GM12878 (cell line): ENCODE measurements around the gene ATOSA. TPM values are rescaled to one million over a fixed set of nuclear protein-coding genes. Genes with fewer than 3 reads are reported as not detected.

Source experiments
- ATAC-seq: fragments of 200-7000 bp; cut with Tn5 transposase; 3 replicates; pipeline ENCODE4 v1.9.1; 2020; ENCODE audit warnings: mild to moderate bottlenecking, moderate library complexity
- BruUV-seq: library from RNA; stranded (reverse); fragments of 400-500 nt; replicated peaks from 2 replicates; lab custom pipeline; 2021; lab: Mats Ljungman, UMichigan
- CTCF ChIA-PET: fragments of 300-600 bp; sonication (Branson Sonifier 250); formaldehyde crosslinking; extraction: SDS; loops from one replicate; lab custom pipeline; 2021; ENCODE audit warnings: inconsistent platforms; lab: Yijun Ruan, JAX
- POLR2A ChIA-PET: fragments of 350-600 bp; formaldehyde crosslinking; extraction: SDS; loops from one replicate; lab custom pipeline; 2021; ENCODE audit warnings: inconsistent platforms; lab: Charles Lee
- RAD21 ChIA-PET: fragments of 300-600 bp; sonication (Branson Sonifier 250); formaldehyde crosslinking; loops from one replicate; lab custom pipeline; 2023; ENCODE audit warnings: antibody characterized with exemption; ENCODE audit not compliant: unreplicated experiment; lab: Charles Lee
- SMC1A ChIA-PET: fragments of 300-600 bp; sonication (Branson Sonifier 250); formaldehyde crosslinking; loops from one replicate; lab custom pipeline; 2023; ENCODE audit not compliant: unreplicated experiment, uncharacterized antibody; lab: Charles Lee
- DNase-seq: peaks from one replicate; pipeline ENCODE4 v3.0.0-alpha.2; 2011; ENCODE audit warnings: low read depth, low spot score
- FAIRE-seq: peaks from 3 replicates; lab custom pipeline; 2011; peaks lifted over from hg19 to GRCh38; lab: Jason Lieb, UNC
- H2AFZ ChIP-seq: 2 replicates; pipeline ENCODE4 v1.6.0; 2011; ENCODE audit warnings: low read depth, low read length, control low read depth; ENCODE audit not compliant: control insufficient read depth
- H3K27ac ChIP-seq: 2 replicates; pipeline ENCODE4 v1.5.1; 2011; ENCODE audit warnings: control low read depth; ENCODE audit not compliant: control insufficient read depth, insufficient read depth
- H3K27me3 ChIP-seq, 2 experiments: replicated peaks in 1 of 2; 2 replicates each; pipeline versions ENCODE4 v1.6.0 to v1.6.1; 2011; ENCODE audit warnings: low read length in 1 of 2; ENCODE audit not compliant: control insufficient read depth in 2 of 2, insufficient read depth in 2 of 2
- H3K36me3 ChIP-seq, 2 experiments: 2 replicates each; pipeline ENCODE4 v1.5.1; 2011; ENCODE audit warnings: low read length in 1 of 2; ENCODE audit not compliant: control insufficient read depth in 2 of 2, insufficient read depth in 2 of 2
- H3K4me1 ChIP-seq: 2 replicates; pipeline ENCODE4 v1.6.1; 2011; ENCODE audit warnings: mild to moderate bottlenecking, low read length, moderate library complexity, mixed read lengths; ENCODE audit not compliant: control insufficient read depth, insufficient read depth
- H3K4me2 ChIP-seq: 2 replicates; pipeline ENCODE4 v1.6.0; 2011; ENCODE audit warnings: control low read depth; ENCODE audit not compliant: control insufficient read depth, insufficient read depth
- H3K4me3 ChIP-seq: fragments of 200-600 bp; sonication (generic); 2 replicates; pipeline ENCODE4 v1.5.1; 2016
- H3K79me2 ChIP-seq: 2 replicates; pipeline ENCODE4 v1.6.0; 2011; ENCODE audit warnings: low read length; ENCODE audit not compliant: control insufficient read depth, insufficient read depth
- H3K9ac ChIP-seq: 2 replicates; pipeline ENCODE4 v1.8.0; 2011; ENCODE audit warnings: low read length, control low read depth, mixed read lengths; ENCODE audit not compliant: control insufficient read depth, insufficient read depth
- H3K9me3 ChIP-seq: replicated peaks from 3 replicates; pipeline ENCODE4 v1.5.1; 2011; ENCODE audit warnings: mild to moderate bottlenecking, low read length; ENCODE audit not compliant: control insufficient read depth, insufficient read depth
- H4K20me1 ChIP-seq: 2 replicates; pipeline ENCODE4 v1.6.0; 2011; ENCODE audit not compliant: control insufficient read depth, insufficient read depth
- IRF4 ChIP-seq: IDR thresholded peaks from 2 replicates; pipeline ENCODE4 v1.6.1; 2011; ENCODE audit warnings: low read depth, low read length
- PAX8 ChIP-seq: fragments of 450-650 bp; IDR thresholded peaks from 2 replicates; pipeline ENCODE4 v1.6.1; 2017; ENCODE audit warnings: mild to moderate bottlenecking, moderate library complexity
- SMARCA5 ChIP-seq: fragments of 450-650 bp; IDR thresholded peaks from 2 replicates; pipeline ENCODE4 v1.6.1; 2017; ENCODE audit warnings: mild to moderate bottlenecking
- WGBS: methylation state at CpG from one replicate; pipeline ENCODE4 v1.1.6; 2016; ENCODE audit warnings: low lambda C conversion rate; ENCODE audit not compliant: insufficient replicate concordance, insufficient coverage; ENCODE audit errors: missing lambda C conversion rate; 5-methylcytosine and 5-hydroxymethylcytosine counted together
- in situ Hi-C: fragments of 300-500 bp; cut with MboI; formaldehyde crosslinking; loops from 9 replicates; pipeline ENCODE4 v1.14.3; 2018; ENCODE audit warnings: mixed read lengths
- intact Hi-C: fragments of 100-400 bp; cut with micrococcal nuclease; formaldehyde crosslinking; loops from one replicate; pipeline ENCODE4 v1.14.2; 2022; ENCODE audit not compliant: unreplicated experiment
- polyA plus RNA-seq, 11 experiments: library from polyadenylated mRNA; depleted of rRNA in 4 of 11; unstranded in 6 of 11; stranded (reverse) in 5 of 11; fragments of >200 nt; fragmentation: Nextera tagmentation in 4 of 11; fragmentation: Illumina TruSeq in 1 of 11; extraction: Ambion mirVana in 4 of 11; extraction: Trizol in 1 of 11; gene quantifications; 1 replicate in 1 of 11; 2 replicates in 10 of 11; pipeline versions ENCODE4 v1.2.1 to v1.2.3, GENCODE V29; 2011 to 2016; ENCODE audit warnings: inconsistent platforms in 2 of 11, missing spikeins in 2 of 11, low read depth in 1 of 11
- total RNA-seq, 4 experiments: library from RNA; depleted of rRNA in 3 of 4; stranded (reverse); fragments of >200 nt in 3 of 4; fragmentation: Illumina TruSeq in 1 of 4; extraction: Trizol in 1 of 4; gene quantifications; 2 replicates each; pipeline versions ENCODE4 v1.2.1 to v1.2.3, GENCODE V29; 2013 to 2021
- TF ChIP-seq, protein P1 (sequence below): fragments of 450-650 bp; IDR thresholded peaks from 2 replicates; pipeline ENCODE4 v1.6.1; 2017; ENCODE audit warnings: low read depth, mild to moderate bottlenecking, moderate library complexity
- TF ChIP-seq, protein P2 (sequence below): fragments of 450-650 bp; IDR thresholded peaks from 2 replicates; pipeline ENCODE4 v1.6.1; 2016; ENCODE audit warnings: mild to moderate bottlenecking

ATOSA gene
- total and polyA plus RNA-seq, 10 of the 15 experiments (the other 5 are each of a cell fraction or from before 2014, with no cell fraction given), result 6.8 to 24.3 (median 14.6) TPM

DNA sequence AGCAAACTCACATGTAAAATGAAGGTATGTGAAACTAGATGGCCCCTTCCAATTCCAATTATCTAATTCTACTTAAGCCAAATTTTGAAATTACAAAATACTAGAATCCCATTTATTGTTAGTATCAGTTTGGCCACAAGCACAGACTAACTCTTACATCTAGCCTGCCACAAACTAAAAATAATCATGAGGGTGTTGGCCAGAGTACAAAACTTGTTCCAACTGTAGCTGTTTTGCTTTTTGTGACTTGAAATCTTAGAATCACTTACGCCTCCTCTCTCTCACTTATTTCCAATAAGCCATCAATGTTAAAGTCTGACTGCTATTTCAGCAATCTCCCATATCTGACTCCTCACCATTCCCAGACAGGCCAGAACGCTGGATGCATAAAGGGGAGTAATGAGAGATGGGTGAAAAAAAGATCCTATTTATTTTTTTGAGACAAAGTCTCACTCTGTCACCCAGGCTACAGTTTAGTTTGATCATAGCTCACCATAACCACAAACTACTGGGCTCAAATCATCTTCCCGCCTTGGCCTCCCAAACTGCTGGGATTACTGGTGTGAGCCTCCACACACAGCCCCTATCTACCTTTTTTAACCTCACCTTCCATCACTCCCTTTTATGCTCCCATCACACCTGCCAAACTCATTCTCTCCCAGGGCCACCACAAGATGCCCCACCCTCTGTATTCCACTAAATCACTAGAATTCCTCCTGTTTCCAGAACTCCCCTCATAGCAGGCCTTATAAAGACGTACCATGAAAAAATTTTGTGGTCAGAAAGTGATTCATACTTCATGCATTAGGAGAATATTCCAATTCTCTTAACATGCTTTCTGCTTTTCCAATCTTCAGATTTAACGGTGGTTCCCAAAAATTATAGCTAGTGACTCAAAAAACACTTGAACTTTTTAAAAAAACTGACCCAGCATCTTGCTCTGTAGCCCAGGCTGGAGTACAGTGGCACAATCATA lies 36.5 kb downstream of the ATOSA start:
- ChIA-PET SMC1A (interaction anchor here (1.3 to 1.9 kb wide), 4 partner anchors 10 to 385 kb away, joined by 3 to 5 read pairs (median 4); no protein-coding TSS in a partner anchor), POLR2A (no interaction called here), RAD21 (interaction anchor here (1.3 kb wide), 2 partner anchors 177 to 381 kb away, joined by 3 read pairs; no protein-coding TSS in a partner anchor), CTCF (interaction anchor here (0.6 kb wide), 1 partner anchor 390 kb away, joined by 3 read pairs; no protein-coding TSS in a partner anchor)
- over 99% methylated on average over 5 of the region's 5 CpGs for WGBS
- Histone ChIP-seq H4K20me1 (no peaks in the 10 kb centered on the region), H2AFZ (no peak overlapping the region), H3K4me2 (no peak overlapping the region; the same call in 1 of the 2 replicates), H3K36me3 (peaks cover 0 to 3% of the 10 kb centered on the region in 2 experiments; a peak in 3 of 4 replicates), H3K9me3 (no peaks in the 10 kb centered on the region), H3K27ac (no peak overlapping the region), H3K27me3 (no peaks in the 10 kb centered on the region), H3K79me2 (no peaks in the 10 kb centered on the region)
- no TSS peak for BruUV-seq
- FAIRE-seq (no peak), ATAC-seq (no peak)
- intact Hi-C loops, result no loop called here
- in situ Hi-C loops, result no loop called here
- TF ChIP-seq IRF4, result no peak
- no peak for TF ChIP-seq PAX8
- TF ChIP-seq, protein P1, sequence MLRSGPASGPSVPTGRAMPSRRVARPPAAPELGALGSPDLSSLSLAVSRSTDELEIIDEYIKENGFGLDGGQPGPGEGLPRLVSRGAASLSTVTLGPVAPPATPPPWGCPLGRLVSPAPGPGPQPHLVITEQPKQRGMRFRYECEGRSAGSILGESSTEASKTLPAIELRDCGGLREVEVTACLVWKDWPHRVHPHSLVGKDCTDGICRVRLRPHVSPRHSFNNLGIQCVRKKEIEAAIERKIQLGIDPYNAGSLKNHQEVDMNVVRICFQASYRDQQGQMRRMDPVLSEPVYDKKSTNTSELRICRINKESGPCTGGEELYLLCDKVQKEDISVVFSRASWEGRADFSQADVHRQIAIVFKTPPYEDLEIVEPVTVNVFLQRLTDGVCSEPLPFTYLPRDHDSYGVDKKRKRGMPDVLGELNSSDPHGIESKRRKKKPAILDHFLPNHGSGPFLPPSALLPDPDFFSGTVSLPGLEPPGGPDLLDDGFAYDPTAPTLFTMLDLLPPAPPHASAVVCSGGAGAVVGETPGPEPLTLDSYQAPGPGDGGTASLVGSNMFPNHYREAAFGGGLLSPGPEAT, result no peak
- TF ChIP-seq, protein P2, sequence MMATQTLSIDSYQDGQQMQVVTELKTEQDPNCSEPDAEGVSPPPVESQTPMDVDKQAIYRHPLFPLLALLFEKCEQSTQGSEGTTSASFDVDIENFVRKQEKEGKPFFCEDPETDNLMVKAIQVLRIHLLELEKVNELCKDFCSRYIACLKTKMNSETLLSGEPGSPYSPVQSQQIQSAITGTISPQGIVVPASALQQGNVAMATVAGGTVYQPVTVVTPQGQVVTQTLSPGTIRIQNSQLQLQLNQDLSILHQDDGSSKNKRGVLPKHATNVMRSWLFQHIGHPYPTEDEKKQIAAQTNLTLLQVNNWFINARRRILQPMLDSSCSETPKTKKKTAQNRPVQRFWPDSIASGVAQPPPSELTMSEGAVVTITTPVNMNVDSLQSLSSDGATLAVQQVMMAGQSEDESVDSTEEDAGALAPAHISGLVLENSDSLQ, result no peak
- no peak for TF ChIP-seq SMARCA5
- TF ChIP-seq, all 136 proteins: peak for 0
- peaks cover 7% of the 10 kb centered on the region for H3K4me1 ChIP-seq
- H3K4me3 ChIP-seq, result no peak overlapping the region
- no peak for DNase-seq
- H3K9ac ChIP-seq, result no peak overlapping the region
